ENCODE measurements around the gene KMT2A. TPM values are rescaled to one million over a fixed set of nuclear protein-coding genes. Genes with fewer than 3 reads are reported as not detected.
A peak's percentile ranks its signal among the peaks of the same experiment; 100 is the strongest.

KMT2A gene
- total RNA-seq, 1 donor from 2014 or later: 14.5 TPM

DNA sequence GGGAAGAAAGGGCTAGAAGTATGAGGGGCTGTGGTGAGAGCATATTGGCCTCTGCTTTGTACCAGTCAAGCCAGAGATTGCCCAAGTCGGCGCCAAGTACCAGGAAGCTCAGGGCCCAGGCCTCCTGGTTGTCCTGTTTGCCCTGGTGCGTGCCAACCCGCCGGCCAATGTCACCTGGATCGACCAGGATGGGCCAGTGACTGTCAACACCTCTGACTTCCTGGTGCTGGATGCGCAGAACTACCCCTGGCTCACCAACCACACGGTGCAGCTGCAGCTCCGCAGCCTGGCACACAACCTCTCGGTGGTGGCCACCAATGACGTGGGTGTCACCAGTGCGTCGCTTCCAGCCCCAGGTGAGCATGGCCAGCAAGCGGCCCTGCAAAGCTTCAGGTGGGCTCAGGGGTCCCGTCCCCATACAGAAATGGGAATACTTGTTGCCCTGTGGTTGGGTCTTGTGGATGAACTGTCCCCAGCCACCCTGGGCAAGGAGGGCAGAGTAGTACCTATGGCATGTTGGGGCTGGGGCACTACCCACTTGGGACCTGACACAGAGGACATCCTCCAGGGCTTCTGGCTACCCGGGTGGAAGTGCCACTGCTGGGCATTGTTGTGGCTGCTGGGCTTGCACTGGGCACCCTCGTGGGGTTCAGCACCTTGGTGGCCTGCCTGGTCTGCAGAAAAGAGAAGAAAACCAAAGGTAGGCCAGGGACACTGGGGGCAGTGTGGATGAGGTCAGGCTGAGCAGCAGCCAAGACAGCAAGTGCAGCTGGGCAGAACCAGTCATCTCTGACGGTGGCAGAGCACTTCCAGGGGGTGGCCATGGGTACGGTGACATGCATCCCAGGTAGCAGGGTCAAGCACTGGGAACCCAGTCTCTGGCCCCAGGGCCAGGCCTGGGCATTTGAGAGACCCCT lies 96.8 kb downstream of the KMT2A start:
- DNase-seq (ENCODE audit: low read depth in 2 of 2): no peak

DNA sequence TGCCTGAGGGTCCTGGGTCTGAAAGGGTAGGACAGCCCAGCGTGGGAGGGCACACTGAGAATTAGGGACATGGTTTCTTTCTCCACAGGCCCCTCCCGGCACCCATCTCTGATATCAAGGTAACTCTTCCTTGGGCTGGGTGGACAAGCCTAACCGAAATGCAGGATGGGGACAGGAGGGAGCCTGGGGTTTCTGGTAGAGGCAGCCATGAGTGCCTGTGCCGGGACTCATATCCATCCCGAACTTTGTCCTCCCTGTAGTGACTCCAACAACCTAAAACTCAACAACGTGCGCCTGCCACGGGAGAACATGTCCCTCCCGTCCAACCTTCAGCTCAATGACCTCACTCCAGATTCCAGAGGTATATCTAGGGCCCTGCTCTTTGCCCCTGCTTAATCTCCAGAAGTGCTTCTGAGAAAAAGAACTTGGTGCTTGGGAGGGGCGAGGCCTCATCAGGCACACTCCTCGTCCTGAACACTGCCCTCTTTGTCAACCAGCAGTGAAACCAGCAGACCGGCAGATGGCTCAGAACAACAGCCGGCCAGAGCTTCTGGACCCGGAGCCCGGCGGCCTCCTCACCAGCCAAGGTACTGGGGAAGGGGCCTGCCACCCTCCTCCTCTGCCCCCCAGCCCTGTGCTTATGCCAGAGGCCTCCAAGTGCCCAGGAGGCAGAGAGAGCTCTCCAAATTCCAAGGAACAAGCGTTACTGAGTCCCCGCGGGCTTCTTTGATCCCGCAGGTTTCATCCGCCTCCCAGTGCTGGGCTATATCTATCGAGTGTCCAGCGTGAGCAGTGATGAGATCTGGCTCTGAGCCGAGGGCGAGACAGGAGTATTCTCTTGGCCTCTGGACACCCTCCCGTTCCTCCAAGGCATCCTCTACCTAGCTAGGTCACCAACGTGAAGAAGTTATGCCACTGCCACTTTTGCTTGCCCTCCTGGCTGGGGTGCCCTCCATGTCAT lies 97.8 kb downstream of the KMT2A start:
- no peak for DNase-seq (ENCODE audit: low read depth in 2 of 2)

DNA sequence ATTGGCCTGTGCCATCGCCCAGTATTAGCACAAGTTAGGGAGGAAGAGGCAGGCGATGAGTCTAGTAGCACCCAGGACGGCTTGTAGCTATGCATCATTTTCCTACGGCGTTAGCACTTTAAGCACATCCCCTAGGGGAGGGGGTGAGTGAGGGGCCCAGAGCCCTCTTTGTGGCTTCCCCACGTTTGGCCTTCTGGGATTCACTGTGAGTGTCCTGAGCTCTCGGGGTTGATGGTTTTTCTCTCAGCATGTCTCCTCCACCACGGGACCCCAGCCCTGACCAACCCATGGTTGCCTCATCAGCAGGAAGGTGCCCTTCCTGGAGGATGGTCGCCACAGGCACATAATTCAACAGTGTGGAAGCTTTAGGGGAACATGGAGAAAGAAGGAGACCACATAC lies 99.0 kb downstream of the KMT2A start:
- DNase-seq (ENCODE audit: low read depth in 2 of 2): no peak

DNA sequence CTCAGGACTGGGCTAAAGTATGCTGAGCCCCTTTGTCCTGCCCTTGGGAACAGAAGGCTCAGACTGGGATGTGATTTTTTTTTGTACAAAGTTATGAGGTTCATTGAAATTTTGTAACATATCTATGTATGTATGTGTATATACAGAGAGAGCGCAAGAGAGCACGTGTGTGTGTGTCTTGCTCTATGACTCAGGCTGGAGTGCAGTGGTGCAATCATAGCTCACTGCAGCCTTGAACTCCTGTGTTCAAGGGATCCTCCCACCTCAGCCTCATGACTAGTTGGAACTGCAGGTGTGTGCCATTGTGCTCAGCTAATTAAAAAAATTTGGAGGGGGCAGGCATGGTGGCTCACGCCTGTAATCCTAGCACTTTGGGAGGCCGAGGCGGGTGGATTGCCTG lies 100.4 kb downstream of the KMT2A start:
- DNase-seq (ENCODE audit: low read depth in 2 of 2): no peak

DNA sequence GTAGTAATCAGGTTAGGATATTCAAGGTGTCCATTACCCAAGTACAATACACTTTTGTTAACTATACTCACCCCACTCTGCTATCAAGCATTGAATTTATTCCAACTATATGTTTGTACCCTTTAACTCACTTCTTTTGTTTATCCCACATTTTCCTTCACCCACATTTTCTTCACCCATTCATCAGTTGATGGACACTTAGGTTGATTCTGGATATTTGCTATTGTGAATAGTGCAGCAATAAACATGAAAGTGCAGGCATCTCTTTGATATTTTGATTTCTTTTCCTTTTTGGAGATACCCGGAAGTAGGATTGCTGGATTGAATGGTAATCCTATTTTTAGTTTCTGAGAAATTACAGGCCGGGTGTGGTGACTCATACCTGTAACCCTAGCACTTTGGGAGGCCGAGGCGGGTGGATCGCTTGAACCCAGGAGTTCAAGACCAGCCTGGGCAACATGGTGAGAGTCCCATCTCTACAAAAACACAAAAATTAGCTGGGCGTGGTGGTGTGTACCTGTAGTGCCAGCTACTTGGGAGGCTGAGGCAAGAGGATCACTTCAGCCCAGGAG lies 101.2 kb downstream of the KMT2A start:
- peak; percentile 17 to 26 for DNase-seq (ENCODE audit: low read depth in 2 of 2)

DNA sequence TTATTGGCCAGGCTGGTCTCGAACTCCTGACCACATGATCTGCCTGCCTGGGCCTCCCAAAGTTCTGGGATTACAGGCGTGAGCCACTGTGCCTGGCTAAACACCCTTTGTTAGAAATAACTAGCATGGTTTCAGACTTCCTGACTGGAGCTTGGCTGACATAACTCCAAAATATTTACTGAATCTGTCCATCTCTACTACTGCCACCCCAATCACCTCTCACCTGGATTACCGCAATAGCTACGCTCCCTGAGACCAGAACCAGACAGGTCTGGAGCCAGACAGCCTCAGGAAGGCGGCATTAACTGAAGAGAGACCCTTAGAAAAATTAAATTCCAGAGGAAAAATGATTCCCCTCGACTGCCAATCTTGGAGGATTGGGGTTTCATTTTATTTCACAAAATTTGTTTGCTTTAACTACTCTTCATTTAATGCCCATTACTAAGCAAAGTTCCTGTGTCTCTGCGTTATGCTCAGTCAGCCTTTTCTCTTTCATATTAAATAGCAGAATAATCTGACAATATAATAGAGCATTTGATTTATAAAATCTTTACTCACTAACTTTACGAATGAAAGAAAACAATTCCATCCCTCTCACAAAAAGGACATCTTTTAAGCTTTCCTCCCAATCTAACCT lies 107.8 kb downstream of the KMT2A start:
- no peak for DNase-seq (ENCODE audit: low read depth in 2 of 2)

DNA sequence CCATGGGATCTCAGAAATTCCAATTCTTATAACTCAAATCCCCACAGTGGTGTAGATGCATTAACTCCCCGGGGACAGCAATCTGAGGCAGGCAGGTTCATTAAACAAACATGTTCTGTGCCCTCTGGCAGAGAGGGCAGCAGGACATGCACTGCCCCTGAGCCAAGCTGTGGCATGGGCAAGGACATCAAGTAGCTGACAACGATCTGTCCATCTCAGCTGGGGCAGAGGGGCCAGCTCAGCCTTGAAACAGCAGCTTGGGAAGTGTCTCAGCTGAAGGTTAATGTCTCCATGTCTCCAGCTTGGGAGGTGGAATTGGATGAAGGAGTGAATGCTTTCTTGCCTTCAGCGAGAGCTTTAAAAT lies 108.3 kb downstream of the KMT2A start:
- DNase-seq (ENCODE audit: low read depth in 2 of 2): no peak

DNA sequence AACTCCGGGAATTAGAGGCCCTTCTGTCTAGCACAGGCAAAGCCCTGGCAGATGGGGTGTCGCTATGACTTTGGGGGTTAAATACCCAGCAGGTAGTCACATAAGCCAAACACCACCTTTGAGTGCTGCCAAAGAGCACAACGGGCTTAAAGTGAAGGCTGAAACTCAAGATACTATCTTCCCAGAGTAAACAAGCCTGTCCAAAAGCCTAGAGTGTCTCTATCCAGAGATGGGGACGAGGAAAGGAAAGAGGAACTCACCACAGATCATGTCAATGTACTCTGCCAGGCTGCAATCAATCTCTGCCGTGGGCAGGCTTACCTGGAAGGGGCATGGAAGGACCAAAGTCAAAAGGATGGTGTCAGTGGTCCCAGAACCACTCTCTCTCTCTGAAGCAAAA lies 109.2 kb downstream of the KMT2A start:
- DNase-seq (ENCODE audit: low read depth in 2 of 2): no peak

DNA sequence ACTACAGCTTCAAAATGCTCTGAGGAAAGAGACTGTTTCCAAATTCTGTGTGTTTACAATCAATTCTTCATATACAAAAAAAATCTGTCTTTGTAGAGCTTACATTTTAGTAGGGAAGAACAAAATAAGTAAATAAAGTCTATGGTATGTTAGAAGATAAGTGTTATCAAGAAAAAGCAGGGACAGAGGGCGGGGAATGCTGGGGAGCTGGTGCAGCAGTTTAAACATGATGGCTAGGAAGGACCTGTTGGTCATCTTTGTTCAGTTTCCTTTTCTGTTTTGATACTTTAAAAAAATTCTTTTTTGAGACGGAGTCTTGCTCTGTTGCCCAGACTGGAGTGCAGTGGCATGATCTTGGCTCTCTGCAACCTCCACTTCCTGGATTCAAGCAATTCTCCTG lies 110.8 kb downstream of the KMT2A start:
- no peak for DNase-seq (ENCODE audit: low read depth in 2 of 2)

DNA sequence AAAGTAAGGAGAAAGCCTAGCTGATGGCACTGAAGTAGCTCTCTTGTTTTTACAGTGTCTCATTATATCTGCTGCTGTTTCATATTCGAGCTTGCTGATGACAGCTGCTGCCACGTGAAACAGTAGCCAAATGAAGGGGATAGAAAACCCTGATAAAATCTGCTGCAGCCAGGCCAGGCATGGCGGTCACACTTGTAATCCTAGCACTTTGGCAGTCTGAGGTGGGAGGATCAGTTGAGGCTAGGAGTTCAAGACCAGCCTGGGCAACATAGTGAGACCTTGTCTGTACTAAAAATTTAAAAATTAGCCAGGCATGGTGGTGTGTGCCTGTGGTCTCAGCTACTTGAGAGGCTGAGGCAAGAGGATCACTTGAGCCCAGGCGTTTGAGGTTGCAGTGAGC lies 116.0 kb downstream of the KMT2A start:
- DNase-seq (ENCODE audit: low read depth in 2 of 2): no peak

DNA sequence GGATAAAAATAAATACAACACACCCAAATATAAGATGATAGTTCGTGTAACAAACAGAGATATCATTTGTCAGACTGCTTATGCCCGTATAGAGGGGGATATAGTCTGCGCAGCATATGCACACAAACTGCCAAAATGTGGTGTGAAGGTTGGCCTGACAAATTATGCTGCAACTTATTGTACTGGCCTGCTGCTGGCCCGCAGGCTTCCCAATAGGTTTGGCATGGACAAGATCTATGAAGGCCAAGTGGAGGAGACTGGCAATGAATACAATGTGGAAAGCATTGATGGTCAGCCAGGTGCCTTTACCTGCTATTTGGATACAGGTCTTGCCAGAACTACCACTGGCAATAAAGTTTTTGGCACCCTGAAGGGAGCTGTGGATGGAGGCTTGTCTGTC lies 124.5 kb downstream of the KMT2A start:
- DNase-seq (ENCODE audit: low read depth in 2 of 2): no peak

DNA sequence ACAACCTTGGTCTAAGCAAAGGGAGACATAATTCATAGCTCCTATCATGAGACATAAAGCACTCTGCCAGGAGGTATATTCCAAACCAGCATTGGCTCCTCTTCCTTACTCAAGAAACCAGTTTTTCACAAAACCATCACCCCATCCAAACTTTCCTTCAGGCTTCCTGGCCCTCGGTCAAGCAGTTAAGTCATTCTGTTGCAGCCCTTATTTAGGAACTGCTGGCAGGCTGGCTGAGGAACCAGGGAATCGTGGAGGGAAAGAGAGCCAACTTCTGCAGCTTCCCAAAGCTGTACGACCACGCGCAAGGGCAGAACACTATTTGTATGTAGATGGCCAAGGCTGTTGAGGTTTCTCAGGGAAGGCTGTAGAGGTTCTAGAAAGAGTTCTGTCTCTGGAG lies 128.8 kb downstream of the KMT2A start:
- DNase-seq (ENCODE audit: low read depth in 2 of 2): no peak

DNA sequence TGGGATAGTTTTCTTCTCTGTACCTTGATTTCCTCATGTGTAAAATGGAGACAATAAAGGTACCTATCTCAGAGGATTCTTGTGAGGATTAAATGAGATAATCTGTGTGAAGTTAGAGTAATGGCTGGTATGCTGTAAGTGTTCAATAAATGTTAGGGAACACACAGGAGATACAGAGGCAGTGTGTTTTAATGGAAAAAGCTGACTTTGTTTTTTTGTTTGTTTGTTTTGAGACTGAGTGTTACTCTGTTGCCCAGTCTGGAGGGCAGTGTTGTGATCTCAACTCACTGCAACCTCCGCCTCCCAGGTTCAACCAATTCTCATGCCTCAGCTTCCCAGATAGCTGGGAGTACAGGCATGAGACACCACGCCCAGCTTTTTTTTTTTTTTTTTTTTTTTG lies 133.4 kb downstream of the KMT2A start:
- DNase-seq (ENCODE audit: low read depth in 2 of 2): no peak

DNA sequence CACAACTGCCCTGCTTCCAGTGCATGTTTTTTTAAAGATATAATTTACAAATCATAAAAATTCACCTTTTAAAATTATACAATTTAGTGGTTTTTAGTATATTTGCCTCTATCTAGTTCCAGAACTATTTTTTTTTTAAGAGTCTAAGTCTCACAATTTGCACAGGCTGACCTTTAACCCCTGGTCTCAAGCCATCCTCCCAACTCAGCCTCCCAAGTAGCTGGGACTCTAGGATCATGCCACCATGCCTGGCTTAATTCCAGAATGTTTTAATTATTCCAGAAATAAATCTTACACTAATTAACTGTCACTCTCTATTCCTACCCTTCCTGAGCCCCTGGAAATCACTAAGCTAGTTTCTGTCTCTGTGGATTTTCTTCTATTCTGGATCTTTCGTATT lies 134.5 kb downstream of the KMT2A start:
- DNase-seq (ENCODE audit: low read depth in 2 of 2): no peak

DNA sequence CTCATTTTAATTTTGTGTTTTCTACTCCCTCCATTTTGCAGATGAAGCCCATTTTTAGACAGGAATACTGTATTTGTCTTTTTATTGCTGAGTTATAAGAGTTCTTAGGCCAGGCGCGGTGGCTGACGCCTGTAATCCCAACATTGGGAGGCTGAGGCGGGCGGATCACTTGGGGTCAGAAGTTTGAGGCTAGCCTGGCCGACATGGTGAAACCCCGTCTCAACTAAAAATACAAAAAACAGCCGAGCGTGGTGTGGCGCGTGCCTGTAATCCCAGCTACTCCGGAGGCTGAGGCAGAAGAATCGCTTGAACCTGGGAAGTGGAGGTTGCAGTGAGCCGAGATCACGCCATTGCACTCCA lies 135.4 kb downstream of the KMT2A start:
- peak; percentile 17 to 18 for DNase-seq (ENCODE audit: low read depth in 2 of 2)

DNA sequence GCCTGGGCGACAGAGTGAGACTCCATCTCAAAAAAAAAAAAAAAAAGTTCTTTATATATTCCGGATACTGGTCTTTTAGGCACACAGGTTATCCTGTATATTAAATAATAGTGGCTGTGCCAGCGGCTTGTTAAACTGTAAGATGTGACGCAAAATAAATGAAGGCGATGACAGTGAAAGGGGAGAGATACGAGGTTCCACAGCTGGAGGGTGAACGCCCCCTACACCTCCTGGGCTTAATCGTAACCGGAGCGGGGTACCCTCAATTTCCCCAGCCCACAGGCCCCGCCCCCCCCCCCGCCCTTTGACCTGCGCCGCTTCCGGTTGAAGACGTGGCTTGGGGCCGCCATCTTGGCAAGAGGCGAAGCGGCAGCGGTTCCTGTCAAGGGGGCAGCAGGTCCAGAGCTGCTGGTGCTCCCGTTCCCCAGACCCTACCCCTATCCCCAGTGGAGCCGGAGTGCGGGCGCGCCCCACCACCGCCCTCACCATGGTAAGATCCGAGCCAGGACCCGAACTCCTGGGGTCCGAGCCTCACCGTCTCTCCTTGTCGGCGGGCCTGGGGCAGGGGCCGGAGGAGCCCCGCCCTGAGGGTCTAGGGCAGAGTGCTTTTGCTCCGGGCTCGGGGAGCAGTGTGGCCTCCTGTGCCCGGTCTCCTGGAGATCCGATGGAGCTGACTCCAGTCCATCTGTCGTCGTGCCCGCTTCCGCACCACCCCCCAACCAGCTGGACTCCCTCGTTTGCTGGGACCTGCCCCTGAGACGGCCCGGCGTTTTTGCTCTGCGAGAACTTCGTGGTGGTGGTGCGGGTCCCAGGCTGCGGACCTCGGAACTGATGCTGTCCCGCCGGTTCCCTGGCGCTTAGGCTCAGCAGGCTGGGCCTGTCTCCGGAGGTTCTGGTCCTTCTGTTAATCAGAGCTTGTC lies 136.0 kb downstream of the KMT2A start, which contains the start of gene ARCN1:
ARCN1 (plus strand) TSS at position 349 of the 920 bp plus-strand sequence; CDS start at position 488, 139 bp downstream.
- peak; percentile 72 to 76 for DNase-seq (ENCODE audit: low read depth in 2 of 2)

DNA sequence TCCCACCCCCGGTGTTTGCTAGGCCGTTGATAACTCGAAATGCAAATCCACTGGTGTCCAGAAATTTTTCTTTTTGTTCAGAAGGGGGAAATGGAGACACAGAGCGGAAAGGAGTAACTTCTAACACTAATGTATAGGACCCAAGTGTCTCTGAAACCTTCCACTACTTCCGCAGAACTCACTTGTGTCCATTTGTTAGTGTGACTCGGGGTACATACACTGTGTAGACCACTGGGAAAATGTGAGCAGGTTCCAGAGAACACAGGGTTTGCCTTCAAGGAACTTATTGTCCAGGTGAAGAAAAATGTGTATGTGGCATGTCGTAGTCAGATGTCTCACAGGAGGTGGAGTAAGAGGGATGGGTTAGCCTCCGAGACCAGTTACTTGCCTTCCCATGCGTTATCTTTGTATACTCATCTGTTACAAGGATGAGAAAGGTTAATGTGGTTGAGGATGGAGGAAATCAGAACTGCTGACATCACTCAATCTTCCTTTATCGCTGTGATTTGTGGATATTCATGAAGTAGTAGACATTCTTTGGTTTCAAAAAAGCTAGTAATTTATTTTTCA lies 136.8 kb downstream of the KMT2A start:
- DNase-seq (ENCODE audit: low read depth in 2 of 2): peak; percentile 18 to 69

DNA sequence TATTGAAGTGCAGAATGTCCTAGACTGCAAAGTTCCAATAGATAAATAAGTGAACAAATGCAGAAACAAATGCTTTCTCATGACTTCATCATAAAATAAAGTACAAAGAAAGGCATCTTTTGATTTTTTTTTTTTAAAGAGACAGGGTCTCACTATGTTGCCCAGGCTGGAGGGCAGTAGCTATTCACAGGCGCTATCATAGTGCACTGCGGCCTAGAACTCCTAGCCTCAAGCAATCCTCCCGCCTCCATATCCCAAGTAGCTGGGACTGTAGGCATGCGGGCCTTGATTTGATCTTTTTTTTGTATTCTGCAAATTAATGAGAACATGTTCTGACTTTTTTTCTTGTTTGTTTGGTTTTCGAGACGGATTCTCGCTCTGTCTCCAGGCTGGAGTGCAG lies 138.3 kb downstream of the KMT2A start:
- DNase-seq (ENCODE audit: low read depth in 2 of 2): no peak
